Camera-type eye (tissue), 1 donor: Measurements from ENCODE around the gene C12orf57. TPM values are rescaled to one million over a fixed set of nuclear protein-coding genes. Genes with fewer than 3 reads are reported as not detected.

ENCODE experiments used
- total RNA-seq: library from RNA; depleted of rRNA; stranded (reverse); fragments of >200 nt; gene quantifications from one replicate; pipeline ENCODE4 v1.2.3, GENCODE V29; 2014

C12orf57 gene
- total RNA-seq: 139 TPM

GRCh38 chr12:6943722-6944380, at the start of gene C12orf57, which contains the start of gene RNU7-1:
Gene C12orf57, plus strand, starts transcription at chr12:6944022. Its CDS starts 100 bp downstream, at chr12:6944122.
Gene RNU7-1, plus strand, starts transcription at chr12:6943816.

GRCh38 chr12:6904280-6905276, 39.2 kb upstream of the C12orf57 start, which contains the start of gene LRRC23:
Gene LRRC23, plus strand, starts transcription at chr12:6904822. Its CDS starts 812 bp downstream, at chr12:6905634.

GRCh38 chr12:6914246-6914946, 29.4 kb upstream of the C12orf57 start, which contains the start of gene ENO2:
Gene ENO2, plus strand, starts transcription at chr12:6914580. Its CDS starts 1,253 bp downstream, at chr12:6915833.

GRCh38 chr12:6927379-6928021, 16.3 kb upstream of the C12orf57 start, which contains the start of gene ATN1:
Gene ATN1, plus strand, starts transcription at chr12:6927959. Its CDS starts 6,043 bp downstream, at chr12:6934002.

GRCh38 chr12:6950811-6951540, 7.2 kb downstream of the C12orf57 start, which contains the start of gene PTPN6:
Gene PTPN6, plus strand, starts transcription at chr12:6951356. Its CDS starts 157 bp downstream, at chr12:6951513.

Other genes starting within 250 kb of the C12orf57 start
- 2.2 TPM for gene PIANP, start 243.2 kb upstream of the C12orf57 start, total RNA-seq
- gene COPS7A, start 220.0 kb upstream of the C12orf57 start, total RNA-seq: 47.9 TPM
- 153 TPM for gene MLF2, start 190.9 kb upstream of the C12orf57 start, total RNA-seq
- 186 TPM for gene PTMS, start 177.7 kb upstream of the C12orf57 start, total RNA-seq
- gene LAG3, start 171.5 kb upstream of the C12orf57 start, total RNA-seq: 0.60 TPM
- 7.2 TPM for gene CD4, start 154.5 kb upstream of the C12orf57 start, total RNA-seq
- gene GPR162, start 122.2 kb upstream of the C12orf57 start, total RNA-seq: 35.4 TPM
- 97.3 TPM for gene P3H3, start 115.6 kb upstream of the C12orf57 start, total RNA-seq
- 223 TPM for gene GNB3, start 103.1 kb upstream of the C12orf57 start, total RNA-seq
- 6.3 TPM for gene CDCA3, start 92.7 kb upstream of the C12orf57 start, total RNA-seq
- 52.8 TPM for gene USP5, start 91.9 kb upstream of the C12orf57 start, total RNA-seq
- 547 TPM for gene TPI1, start 76.5 kb upstream of the C12orf57 start, total RNA-seq
- 5.1 TPM for gene SPSB2, start 70.7 kb upstream of the C12orf57 start, total RNA-seq
- 14.5 TPM for gene LRRC23, start 39.2 kb upstream of the C12orf57 start, total RNA-seq
- 172 TPM for gene ENO2, start 29.4 kb upstream of the C12orf57 start, total RNA-seq
- gene ATN1, start 16.1 kb upstream of the C12orf57 start, total RNA-seq: 50.9 TPM
- gene RNU7-1, start 206 bp upstream of the C12orf57 start, total RNA-seq: not detected
- gene PTPN6, start 7.3 kb downstream of the C12orf57 start, total RNA-seq: 5.1 TPM
- gene PHB2, start 26.6 kb downstream of the C12orf57 start, total RNA-seq: 135 TPM
- gene EMG1, start 26.9 kb downstream of the C12orf57 start, total RNA-seq: 34.5 TPM
- gene LPCAT3, start 74.5 kb downstream of the C12orf57 start, total RNA-seq: 14.7 TPM
- gene C1S, start 116.7 kb downstream of the C12orf57 start, total RNA-seq: 91.4 TPM
- 94.5 TPM for gene C1R, start 148.4 kb downstream of the C12orf57 start, total RNA-seq
- gene C1RL, start 165.2 kb downstream of the C12orf57 start, total RNA-seq: 16.5 TPM
- gene RBP5, start 184.9 kb downstream of the C12orf57 start, total RNA-seq: 1.4 TPM
- gene CLSTN3, start 186.3 kb downstream of the C12orf57 start, total RNA-seq: 170 TPM
- 52.9 TPM for gene PEX5, start 245.7 kb downstream of the C12orf57 start, total RNA-seq